HG03139 (cell line): ENCODE measurements around the gene CDO1.
"Not testable (repeated sequence)": the region's sequence is repeated elsewhere in the genome, so short reads cannot be mapped to it uniquely, and the experiment has no call there.

Experiments used
- ATAC-seq: cut with Tn5 transposase; IDR thresholded peaks from one replicate; pipeline ENCODE4 v1.9.1; 2021; ENCODE audit not compliant: unreplicated experiment

Gene CDO1

GRCh38 chr5:115831163-115831768 lies 14.8 kb upstream of the CDO1 start:
- peak; percentile 74 for ATAC-seq

- ATAC-seq, result no peak
These were observed 13.5 kb upstream of the CDO1 start for GRCh38 chr5:115829913-115830312.

- ATAC-seq, result no peak
These were observed 9.5 kb upstream of the CDO1 start for GRCh38 chr5:115825948-115826347.

- ATAC-seq, result not testable (repeated sequence)
These were observed 8.5 kb upstream of the CDO1 start for GRCh38 chr5:115824983-115825382.

- ATAC-seq, result no peak
These were observed 4.4 kb upstream of the CDO1 start for GRCh38 chr5:115820846-115821245.

GRCh38 chr5:115818821-115819220 lies 2.4 kb upstream of the CDO1 start:
- no peak for ATAC-seq

- ATAC-seq, result no peak
These were observed 927 bp upstream of the CDO1 start for GRCh38 chr5:115817386-115817785.

GRCh38 chr5:115815693-115816225 lies 700 bp downstream of the CDO1 start:
- ATAC-seq, result peak; percentile 7

GRCh38 chr5:115815006-115815692 lies 1.3 kb downstream of the CDO1 start:
- no peak for ATAC-seq

GRCh38 chr5:115813719-115814118 lies 2.7 kb downstream of the CDO1 start:
- ATAC-seq, result no peak

- no peak for ATAC-seq
These were observed 4.1 kb downstream of the CDO1 start for GRCh38 chr5:115812372-115812771.

GRCh38 chr5:115811406-115811805 lies 5.1 kb downstream of the CDO1 start:
- no peak for ATAC-seq

- ATAC-seq, result no peak
These were observed 5.7 kb downstream of the CDO1 start for GRCh38 chr5:115810761-115811160.

- no peak for ATAC-seq
These were observed 6.5 kb downstream of the CDO1 start for GRCh38 chr5:115809946-115810345.

- ATAC-seq, result not testable (repeated sequence)
These were observed 8.4 kb downstream of the CDO1 start for GRCh38 chr5:115808066-115808465.

- no peak for ATAC-seq
These were observed 8.8 kb downstream of the CDO1 start for GRCh38 chr5:115807654-115808052.

GRCh38 chr5:115806986-115807653 lies 9.3 kb downstream of the CDO1 start:
- ATAC-seq, result no peak

GRCh38 chr5:115801984-115802383 lies 14.5 kb downstream of the CDO1 start:
- ATAC-seq, result no peak

GRCh38 chr5:115801152-115801551 lies 15.3 kb downstream of the CDO1 start:
- no peak for ATAC-seq

- no peak for ATAC-seq
These were observed 16.4 kb downstream of the CDO1 start for GRCh38 chr5:115800108-115800507.

GRCh38 chr5:115798252-115798651 lies 18.2 kb downstream of the CDO1 start:
- ATAC-seq, result no peak

GRCh38 chr5:115796656-115797055 lies 19.8 kb downstream of the CDO1 start:
- ATAC-seq, result no peak
